Glomerular visceral epithelial cell (primary cell): ENCODE data around the gene DIP2B.

ENCODE experiments used
- DNase-seq: peaks from one replicate; pipeline ENCODE4 v3.0.0-alpha.2; 2016; ENCODE audit errors: extremely low spot score

DIP2B gene

DNA sequence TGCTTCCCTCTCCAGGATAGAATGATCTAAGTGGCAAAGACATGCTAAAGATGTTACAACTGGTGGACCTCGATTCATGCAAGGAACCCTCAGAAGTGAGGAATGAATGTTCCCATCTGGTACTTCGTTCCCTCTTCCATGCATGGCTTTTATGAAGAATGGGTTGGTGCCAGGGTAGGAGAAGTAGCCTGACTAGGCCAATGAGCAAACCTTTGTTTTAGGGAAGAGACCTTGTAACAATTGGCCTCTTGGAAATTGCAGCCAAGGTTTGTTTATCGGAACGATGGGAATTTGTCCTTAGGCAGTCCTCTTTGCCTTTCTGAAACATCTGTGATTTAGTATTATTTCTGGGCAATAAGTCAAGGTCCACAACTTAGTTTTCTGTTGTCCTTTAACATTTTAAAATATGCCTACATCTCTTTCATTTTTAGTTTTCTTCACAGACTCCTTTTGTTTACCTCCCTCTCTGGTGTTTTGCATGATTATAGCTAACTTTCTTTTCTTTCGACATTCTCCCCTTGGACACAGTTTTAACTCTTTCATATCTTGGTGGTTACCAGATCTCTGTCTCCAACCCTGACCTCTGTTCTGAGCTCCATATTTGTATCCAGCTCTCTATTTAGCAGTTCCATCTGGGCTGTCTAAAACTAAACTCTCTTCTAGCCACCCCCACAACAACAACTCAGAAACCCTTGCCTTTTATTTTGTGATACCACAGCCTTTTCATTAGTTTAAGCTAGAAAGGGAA is 70.0 kb downstream of the DIP2B start:
- no peak for DNase-seq

DNA sequence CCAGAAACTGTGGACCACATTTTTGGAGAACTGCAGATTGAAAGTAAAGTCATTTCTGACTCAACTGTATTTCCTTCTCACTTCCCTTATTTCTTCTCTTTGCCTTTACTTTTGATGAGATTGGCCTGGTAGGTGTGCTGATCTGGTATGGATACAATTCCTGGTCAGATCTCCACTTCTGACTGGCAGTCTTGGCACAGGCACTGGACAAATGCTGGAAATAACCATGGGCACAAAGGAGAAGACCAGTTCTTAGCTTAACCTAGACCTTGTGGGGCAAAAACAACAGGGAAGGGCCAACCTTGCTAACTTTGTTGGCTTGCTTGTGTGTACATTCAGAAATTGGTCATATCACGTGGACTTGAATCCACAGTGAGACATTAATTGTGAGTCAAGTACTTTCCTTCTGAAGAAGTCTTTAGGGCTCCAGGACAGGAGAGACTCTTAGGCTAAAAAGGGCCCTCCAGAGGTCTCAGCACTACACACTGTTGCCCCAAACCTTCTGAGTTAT is 75.0 kb downstream of the DIP2B start:
- DNase-seq, result peak; percentile 45

DNA sequence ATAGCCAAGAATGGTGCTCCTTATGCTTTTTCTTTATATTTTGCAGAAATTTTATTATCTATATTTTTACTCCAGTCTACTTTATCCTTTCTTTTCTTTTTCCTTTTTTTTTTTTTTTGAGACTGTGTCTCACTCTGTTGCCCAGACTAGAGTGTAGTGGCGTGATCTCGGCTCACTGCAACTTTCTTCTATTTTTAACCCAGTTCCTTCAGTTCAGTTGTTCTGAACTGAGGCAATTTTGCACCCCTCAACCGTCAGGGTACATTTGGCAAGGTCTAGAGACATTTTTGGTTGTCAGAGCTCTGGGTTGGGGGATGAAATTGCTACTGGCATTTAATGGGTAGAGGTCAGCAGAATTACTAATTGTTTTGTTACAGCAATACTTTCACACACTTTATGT is 75.7 kb downstream of the DIP2B start:
- no peak for DNase-seq

DNA sequence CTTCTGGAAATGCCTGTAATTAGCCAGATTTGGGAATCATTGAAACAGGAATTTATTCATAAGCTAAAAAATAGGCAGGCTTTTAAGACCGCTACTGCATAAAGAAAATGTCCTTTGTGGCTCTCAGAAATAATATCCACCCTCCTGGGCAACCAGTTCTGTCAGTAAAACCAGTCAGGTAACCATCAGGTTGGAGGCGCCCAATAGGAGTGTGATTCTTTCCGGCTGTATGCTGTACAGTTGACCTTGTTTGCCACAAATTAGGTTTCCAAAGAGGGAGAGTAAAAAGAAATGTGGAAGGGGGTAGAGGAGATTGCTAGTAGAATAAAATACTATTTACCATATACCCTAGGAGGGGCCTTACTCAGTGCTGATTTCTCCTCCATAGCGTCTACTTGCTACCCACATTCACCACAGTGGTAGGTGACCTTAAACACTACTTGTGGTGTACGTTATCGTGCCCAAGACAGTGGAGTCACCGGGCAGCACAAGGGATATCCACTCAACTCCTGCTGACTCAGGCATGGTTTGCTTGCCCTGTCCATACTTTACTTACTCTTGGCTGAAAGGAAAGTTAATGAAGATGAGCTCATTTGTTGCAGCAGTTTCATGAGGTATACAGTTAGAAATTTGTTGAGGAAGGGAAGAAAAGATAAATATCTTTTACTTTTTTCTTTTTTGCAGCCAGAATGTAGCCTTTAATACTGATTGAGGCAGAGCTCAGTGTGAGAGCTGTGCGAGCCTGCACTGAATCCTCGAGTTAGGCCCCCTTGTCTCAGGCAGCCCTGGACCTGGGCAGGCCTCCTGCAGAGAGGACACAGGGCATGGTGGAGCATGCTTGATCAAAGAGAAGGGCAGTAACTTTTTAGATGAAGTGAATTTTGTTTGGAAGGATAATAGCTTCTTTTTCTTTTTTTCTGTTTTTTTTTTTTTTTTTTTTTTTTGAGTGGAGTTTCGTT is 76.7 kb downstream of the DIP2B start:
- peak; percentile 75 for DNase-seq

DNA sequence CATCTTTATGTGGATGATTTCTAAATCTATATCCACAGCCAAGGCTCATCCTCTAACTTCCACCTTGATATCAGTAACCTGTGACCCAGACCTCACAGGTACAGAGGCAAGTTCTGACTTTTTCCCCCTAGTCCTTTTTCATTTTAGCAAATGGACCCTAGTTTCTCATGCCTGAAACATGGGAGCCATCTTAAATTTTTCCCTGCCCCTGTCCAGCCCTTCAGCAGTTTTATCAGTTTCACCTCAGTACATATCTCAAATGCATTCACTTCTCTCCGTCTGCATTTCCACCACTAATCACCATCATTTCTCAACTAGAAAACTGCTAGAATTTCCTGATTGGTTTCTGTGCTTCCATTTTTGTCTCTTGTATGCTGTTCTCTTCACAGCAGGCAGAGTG is 79.3 kb downstream of the DIP2B start:
- DNase-seq, result no peak

DNA sequence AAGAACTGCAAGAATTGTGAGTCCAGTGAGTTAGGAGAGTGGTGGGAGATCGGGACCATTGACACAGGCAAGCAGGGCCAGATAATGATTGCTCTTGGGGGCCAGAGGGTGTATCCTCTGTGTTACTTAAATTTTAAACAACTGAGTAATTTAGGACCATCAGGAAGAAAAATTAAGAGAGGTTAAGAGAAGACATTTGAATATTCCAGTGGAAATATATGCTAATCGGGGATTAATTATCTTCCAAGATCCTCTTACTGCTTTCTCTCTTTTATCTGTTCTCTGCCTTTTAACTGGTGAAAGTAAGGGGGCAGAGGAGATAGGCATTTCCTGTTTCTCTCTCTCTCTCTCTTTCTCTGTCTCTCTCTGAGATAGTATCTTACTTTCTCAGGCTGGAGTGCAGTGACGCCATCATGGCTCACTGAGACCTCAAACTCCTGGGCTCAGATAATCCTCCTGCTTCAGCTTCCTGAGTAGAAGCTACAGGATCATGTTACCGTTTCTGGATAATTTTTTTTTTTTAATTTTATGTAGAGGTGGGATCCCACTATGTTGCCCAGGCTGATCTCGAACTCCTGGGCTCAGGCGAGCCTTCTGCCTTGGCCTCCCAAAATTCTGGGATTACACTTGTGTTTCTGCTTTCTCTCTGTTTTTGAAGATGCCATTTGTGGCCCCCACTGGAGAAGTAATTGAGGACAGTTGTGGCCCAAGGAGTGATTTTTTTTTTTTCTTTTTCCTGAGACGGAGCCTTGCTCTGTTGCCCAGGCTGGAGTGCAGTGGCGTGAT is 85.1 kb downstream of the DIP2B start:
- DNase-seq, result peak; percentile 54

DNA sequence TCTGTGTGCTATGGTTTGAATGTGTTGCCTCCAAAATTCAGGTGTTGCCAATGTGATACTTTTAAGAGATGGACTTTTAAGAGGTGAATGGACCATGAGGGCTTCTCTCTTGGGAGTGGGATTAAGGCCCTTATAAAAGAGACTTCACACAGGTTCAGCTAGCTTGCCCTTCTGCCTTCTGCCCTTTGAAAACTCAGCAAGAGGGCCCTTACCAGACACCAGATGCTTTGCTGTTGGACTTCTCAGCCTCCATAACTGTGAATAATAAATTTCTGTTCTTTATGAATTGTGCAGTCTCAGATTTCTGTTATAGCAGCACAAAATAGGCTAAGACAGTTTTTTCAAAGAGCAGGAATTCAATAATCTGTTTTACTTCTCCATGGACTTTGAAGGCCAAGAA is 86.1 kb downstream of the DIP2B start:
- no peak for DNase-seq

DNA sequence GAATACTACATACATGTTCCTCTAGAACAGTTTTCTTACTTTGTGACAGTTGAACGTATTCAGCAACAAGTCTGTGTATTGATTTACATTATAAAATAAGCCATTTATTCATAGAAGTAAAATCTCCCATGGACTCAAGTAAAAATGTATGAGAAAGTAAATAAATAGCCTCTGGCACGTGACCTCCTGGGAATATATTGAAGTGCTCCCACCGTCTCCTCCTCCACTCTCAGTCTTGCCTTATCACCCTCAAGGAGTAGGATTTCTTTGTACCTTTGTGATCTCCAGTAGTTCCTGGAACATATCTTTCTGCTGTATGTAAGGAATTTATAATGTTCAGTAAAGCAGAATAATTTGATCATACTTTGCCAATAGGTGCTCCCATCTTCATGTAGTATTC is 90.9 kb downstream of the DIP2B start:
- no peak for DNase-seq

DNA sequence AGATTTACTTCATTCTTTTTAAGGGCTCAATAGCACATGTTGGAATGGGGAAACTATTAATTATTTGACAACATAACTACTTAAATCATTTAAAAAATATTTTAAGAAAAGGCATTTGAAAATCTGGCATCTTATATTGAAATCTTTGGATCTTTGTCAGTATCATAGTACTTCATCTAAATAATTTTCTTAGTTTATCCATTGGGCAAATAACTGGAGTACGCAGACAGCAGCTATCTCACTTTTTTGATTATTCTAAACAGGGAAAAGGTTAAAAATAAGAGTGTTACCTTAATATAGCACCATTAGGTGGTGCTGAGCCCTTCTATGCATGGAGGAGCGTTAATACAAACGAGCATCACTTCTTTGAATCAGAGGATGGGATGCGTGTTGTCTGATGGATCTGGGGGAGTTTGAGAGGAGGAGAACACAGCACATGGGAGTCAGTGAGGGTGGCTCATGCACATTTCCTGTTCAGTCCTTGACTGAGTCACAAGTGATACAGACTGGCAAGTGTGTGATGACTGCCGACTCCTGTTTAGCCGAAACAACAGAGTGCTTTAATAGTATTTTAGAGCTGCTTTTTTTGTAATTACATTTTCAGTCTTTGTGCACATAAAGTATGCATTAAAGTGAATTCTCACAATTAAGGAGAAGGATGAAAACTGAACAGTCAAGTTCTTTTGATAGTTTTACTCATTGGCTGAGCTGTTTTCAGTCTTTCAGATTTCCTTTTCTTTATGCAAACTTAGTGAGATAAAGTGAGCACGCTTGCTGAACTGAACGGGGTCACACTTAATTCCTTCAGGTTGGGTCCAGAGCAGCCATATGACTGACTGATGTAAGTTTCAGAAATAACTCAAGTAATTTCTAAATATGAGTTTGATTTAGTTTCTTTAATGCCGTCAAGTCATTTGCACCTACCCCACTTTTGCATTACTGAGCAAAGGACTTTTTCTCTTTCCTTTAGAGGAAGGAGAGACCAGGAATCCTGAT is 92.7 kb downstream of the DIP2B start:
- DNase-seq, result peak; percentile 72

DNA sequence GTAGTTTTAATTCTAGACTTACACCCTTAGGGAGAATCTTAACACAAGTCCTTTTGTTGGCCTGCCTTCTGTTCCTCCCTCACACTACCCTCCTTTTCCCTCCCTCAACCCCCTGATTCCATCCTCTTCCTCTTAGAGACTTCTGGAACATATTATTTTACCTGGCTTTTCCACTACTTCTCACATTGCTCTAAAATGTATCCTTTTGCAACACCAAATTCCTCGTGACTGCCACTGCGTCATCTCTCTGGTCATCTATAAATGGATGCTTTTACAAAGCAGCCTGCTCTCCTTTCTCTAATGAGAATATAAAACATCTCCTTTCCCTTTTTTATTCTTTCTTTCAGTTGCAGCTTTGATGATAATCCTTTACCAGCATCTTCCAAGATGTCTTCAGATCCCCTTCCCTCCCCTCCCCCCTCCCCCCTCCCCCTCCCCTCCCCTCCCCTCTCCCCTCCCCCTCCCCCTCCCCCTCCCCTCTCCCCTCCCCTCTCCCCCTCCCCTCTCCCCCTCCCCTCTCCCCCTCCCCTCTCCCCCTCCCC is 93.6 kb downstream of the DIP2B start:
- DNase-seq, result no peak

DNA sequence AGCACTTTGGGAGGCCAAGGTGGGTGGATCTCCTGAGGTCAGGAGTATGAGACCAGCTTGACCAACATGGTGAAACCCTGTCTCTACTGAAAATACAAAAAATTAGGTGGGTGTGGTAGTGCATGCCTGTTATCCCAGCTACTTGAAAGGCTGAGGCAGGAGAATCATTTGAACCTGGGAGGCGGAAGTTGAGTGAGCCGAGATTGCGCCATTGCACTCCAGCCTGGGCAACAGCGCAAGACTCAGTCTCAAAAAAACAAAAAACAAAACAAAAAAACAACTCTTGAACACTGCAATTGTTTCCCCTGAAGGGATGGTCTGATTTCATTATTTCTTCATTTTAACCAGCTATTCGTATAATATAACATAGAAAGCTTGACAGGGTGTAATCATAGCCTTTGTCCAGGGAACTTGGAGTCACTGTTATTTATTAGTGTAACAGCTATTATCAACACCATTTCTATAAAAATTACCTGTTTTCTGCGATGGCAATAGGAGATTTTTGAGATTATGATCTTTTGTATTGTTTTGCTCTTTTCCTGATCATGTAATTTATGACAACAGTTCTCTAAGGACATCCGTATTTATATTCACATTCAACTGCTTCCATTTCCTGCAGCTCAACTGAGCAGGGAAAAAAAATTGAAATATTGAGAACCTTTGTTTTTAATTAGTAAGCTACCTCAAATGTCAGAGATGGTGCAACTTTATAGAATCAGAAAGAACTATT is 94.7 kb downstream of the DIP2B start:
- no peak for DNase-seq

DNA sequence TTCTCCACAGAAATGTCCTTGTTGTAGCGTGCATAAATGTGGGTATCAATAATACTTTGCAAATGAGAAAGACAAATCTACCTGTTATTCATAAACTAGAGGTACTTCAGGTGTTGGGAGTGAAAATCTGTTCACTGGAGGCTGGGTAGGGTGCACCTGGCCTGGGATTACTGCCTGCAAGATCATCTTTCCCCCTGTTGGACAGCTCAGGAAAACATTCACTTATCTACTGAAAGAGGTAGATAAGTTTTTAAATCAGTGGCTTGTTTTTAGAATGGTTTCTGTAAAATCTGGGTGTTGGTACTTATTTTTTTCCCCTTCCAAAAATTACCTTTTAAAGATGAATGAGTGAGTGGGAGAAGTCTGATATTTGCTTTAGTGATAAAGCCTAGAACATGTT is 95.6 kb downstream of the DIP2B start:
- no peak for DNase-seq

DNA sequence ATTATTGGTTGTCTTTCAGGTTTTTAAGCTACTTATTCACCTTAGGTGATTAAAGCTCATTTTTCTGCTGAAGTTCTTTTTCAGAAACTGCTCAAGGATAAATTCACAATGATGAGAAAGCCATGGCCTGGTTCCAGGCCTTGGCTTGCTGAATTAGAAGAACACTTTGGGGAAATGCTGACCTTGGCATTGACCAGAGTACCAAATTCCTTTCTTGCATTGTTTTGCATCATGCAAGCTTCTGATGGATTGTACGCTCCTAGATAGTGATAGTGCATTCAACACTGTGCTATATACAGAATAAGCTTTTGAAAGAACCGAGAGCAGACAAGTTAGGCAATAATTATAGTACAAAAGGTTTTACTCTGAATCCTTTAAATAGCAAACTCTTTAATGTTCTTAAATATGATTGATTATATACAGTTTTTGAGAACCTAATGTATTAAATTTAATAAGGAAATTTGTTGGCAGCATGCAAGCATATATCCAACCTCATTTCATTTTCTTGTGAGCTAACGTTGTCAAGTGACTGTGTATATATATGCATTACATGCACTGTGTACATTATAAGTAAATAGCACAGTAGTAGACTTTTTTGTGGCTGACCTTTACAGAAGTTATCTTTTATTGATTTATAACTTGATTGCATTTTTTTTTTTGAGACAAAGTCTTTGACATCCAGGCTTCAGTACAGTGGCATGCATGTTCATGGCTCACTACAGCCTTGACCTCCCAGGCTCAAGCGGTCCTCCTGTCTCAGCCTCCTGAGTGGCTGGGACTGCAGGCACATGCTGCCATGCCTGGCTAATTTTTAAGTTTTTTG is 99.2 kb downstream of the DIP2B start:
- DNase-seq, result no peak

DNA sequence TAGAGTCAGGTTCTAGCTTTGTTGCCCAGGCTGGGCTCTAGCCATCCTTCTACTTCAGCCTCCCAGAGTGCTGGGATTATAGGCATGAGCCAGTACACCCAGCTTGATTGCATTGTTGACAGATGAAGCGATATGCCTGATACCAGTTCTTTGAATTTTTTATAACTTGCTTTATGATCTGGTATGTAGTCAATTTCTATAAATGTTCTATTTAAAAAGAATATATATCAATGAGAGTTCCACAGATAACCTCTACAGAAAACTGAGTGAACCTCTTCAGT is 99.8 kb downstream of the DIP2B start:
- no peak for DNase-seq

DNA sequence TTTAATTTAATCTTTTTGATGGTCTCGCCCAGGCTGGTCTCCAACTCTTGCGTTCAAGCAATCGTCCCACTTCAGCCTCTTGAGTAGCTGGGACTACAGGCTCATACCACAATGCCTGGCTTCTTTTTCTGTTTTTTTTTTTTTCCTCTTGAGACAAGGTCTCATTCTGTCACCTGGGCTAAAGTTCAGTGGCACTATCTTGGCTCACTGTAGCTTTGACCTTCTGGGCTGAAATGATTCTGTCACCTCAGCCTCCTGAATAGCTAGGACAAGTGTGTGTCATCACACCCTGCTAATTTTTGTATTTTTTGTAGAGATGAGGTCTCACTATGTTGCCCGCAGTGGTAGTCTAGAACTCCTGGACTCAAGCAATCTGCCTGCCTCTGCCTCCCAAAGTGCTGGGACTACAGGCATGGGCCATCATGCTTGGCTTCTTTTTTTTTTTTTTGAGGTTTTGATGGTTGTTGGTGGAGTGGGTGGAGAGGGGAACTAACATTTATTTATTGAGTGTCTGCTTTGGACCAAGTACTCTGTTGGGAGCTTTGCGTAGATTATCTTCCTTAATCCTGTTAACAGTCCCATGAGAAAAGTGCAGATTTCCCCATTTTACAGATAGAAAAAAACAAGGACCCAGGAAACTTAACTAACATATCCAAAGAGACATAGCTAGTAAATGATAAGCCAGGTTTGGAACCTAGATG is 102.0 kb downstream of the DIP2B start:
- DNase-seq, result no peak

DNA sequence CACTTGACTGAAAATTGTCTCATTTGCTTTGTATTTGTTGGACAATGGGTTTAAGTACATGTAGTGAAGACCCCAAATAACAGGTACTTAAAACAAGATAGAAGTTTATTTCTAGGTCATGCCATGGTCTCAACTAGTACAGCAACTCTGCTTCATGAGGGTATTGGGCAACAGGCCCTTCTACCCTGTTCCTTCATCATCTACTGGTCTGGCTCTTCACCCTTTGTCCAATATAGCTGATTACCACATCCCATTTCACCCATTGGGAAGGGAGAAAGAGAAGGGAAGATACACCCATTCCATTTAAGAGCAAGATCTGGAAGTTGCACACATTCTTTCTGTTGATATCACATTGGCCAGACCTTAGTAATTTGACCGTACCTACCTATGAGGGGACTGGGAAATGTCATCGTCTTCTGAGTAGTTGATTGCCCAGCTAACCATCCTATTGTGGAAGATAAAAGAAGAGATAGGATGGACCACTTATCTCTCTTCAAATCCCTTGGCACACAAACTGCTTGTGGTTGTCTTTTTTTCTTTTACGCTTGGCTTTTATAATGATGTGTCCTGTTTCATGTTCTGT is 104.6 kb downstream of the DIP2B start:
- no peak for DNase-seq

DNA sequence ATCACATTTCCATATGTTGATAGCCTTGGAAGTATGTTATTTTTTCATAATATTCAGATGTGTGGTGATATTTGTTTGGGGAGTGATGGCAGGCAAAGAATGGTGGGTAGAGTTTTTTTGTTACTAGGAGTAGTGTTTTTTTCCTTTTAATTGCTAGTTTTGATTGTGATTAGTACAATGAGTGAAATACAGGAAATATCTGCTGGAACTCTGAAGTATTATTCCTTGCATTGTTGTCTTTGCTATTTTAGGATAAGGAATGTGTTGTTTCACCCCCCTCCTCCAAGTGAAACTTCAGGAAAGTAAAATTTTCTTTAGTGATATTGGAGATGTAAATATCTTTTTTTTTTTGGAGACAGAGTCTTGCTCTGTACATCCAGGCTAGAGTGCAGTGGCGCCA is 105.4 kb downstream of the DIP2B start:
- no peak for DNase-seq
